ENCODE results near the gene SPRTN. TPM values are rescaled to one million over a fixed set of nuclear protein-coding genes. Genes with fewer than 3 reads are reported as not detected.

SPRTN gene
- total and polyA plus RNA-seq, 2 donors (not counting 3 experiments of a cell fraction or from before 2014, with no cell fraction given), result 15.4 to 16.1 TPM

DNA sequence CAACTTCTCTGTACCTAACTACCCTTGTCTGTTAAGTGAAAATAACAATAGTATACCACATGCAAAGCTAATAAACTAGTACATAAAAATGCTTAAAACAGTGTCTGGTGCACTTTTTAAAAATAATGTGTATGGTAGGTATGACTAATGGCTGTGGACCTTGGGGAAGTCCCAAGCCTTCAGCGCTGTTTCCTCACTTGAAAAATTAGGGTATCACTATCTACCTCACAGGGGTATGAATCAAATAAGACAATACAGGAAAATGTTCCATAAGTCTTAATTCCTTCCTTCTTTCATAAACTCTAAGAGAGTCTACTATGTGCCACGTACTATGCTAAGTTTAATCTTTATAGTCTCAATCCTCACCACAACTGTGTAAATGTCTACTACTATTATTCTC lies 52.0 kb downstream of the SPRTN start:
- Histone ChIP-seq H3K4me1 (ENCODE audit: control insufficient read depth, extremely low read depth, insufficient read depth, low read length) (peaks cover 56% of the 10 kb centered on the region), H3K4me3 (replicated peaks in 1 of 3; ENCODE audit: insufficient read depth in 1 of 3, low read depth in 1 of 3, low read length in 3 of 3) (peak overlapping the region in 1 of 3 experiments; percentile 5), H2AFZ (ENCODE audit: low read depth, low read length) (no peak overlapping the region), H3K27ac (ENCODE audit: insufficient read depth, low read depth, low read length) (peak overlapping the region; percentile 98), H3K9ac (replicated peaks; ENCODE audit: extremely low read depth, insufficient read depth, low read length) (peak overlapping the region; percentile 72), H3K9me3 (replicated peaks; ENCODE audit: control insufficient read depth, insufficient read depth, low read length) (no peaks in the 10 kb centered on the region), H3K4me2 (ENCODE audit: insufficient read depth, low read length) (peak overlapping the region; percentile 58), H3K79me2 (ENCODE audit: control insufficient read depth, insufficient read depth, low read length) (peaks cover 59% of the 10 kb centered on the region), H3K27me3 (ENCODE audit: control insufficient read depth in 2 of 2, insufficient read depth in 2 of 2, low read length in 2 of 2) (no peaks in the 10 kb centered on the region), H4K20me1 (replicated peaks; ENCODE audit: control insufficient read depth, extremely low read depth, insufficient read depth, low read length) (no peaks in the 10 kb centered on the region), H3K9me1 (replicated peaks; ENCODE audit: control insufficient read depth, extremely low read depth, insufficient read depth, low read length) (no peaks in the 10 kb centered on the region), H3K36me3 (ENCODE audit: control insufficient read depth in 2 of 2, extremely low read depth in 1 of 2, insufficient read depth in 2 of 2, low read length in 2 of 2) (no peaks in the 10 kb centered on the region)
- BruUV-seq (replicated peaks), result no TSS peak
- TF ChIP-seq FOS (IDR thresholded peaks at IDR 0.05; ENCODE audit: borderline replicate concordance, insufficient read depth, low read length), result peak; percentile 47
- TF ChIP-seq, protein P1, sequence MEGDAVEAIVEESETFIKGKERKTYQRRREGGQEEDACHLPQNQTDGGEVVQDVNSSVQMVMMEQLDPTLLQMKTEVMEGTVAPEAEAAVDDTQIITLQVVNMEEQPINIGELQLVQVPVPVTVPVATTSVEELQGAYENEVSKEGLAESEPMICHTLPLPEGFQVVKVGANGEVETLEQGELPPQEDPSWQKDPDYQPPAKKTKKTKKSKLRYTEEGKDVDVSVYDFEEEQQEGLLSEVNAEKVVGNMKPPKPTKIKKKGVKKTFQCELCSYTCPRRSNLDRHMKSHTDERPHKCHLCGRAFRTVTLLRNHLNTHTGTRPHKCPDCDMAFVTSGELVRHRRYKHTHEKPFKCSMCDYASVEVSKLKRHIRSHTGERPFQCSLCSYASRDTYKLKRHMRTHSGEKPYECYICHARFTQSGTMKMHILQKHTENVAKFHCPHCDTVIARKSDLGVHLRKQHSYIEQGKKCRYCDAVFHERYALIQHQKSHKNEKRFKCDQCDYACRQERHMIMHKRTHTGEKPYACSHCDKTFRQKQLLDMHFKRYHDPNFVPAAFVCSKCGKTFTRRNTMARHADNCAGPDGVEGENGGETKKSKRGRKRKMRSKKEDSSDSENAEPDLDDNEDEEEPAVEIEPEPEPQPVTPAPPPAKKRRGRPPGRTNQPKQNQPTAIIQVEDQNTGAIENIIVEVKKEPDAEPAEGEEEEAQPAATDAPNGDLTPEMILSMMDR (IDR thresholded peaks at IDR 0.05; ENCODE audit: extremely low read depth in 1 of 2, insufficient read depth in 1 of 2, low read depth in 1 of 2, low read length in 2 of 2), result no peak
- peak; percentile 43 for TF ChIP-seq JUN (IDR thresholded peaks at IDR 0.05; ENCODE audit: borderline replicate concordance, insufficient read depth, insufficient read length, low read depth)
- TF ChIP-seq POLR2AphosphoS5 (IDR thresholded peaks at IDR 0.05; ENCODE audit: insufficient read depth, low read depth, low read length), result peak; percentile 28
- peak; percentile 78 for DNase-seq (ENCODE audit: low read depth, low spot score)
- POLR2A ChIA-PET, result no interaction called here
- no peak for FAIRE-seq
- CTCF ChIA-PET, result interaction anchor here (1.0 kb wide), 1 partner anchor 25 kb away, joined by 3 read pairs; no protein-coding TSS in a partner anchor
- intact Hi-C loops (cut with micrococcal nuclease) (loop anchor here (10.0 kb wide), 1 partner anchor 435 kb away; no protein-coding TSS in a partner anchor), dilution Hi-C loops (cut with MboI; ENCODE audit: extremely low pct_ligation_motif_present, low sequenced_read_pairs) (no loop called here)
